GM19023 (cell line): Measurements from ENCODE around the gene NKX1-2.

Experiments
- ATAC-seq: cut with Tn5 transposase; IDR thresholded peaks from one replicate; pipeline ENCODE4 v1.9.1; 2021; ENCODE audit warnings: mild to moderate bottlenecking, moderate library complexity; ENCODE audit not compliant: unreplicated experiment

Gene NKX1-2

GRCh38 chr10:124418726-124419501, 30.9 kb downstream of the NKX1-2 start, which contains the start of gene OAT:
Gene OAT, minus strand, starts transcription at chr10:124418923. Its CDS starts 6,752 bp downstream, at chr10:124412171.
- peak; percentile 95 for ATAC-seq

GRCh38 chr10:124417895-124418725, 31.7 kb downstream of the NKX1-2 start:
- peak; percentile 27 for ATAC-seq

GRCh38 chr10:124416733-124417132, 33.1 kb downstream of the NKX1-2 start:
- no peak for ATAC-seq

GRCh38 chr10:124415210-124415609, 34.6 kb downstream of the NKX1-2 start:
- ATAC-seq: no peak

- ATAC-seq: no peak
These were observed 35.8 kb downstream of the NKX1-2 start for GRCh38 chr10:124414076-124414475.

GRCh38 chr10:124409696-124410095, 40.1 kb downstream of the NKX1-2 start:
- no peak for ATAC-seq

- ATAC-seq: no peak
These were observed 41.5 kb downstream of the NKX1-2 start for GRCh38 chr10:124408357-124408756.

- no peak for ATAC-seq
These were observed 42.4 kb downstream of the NKX1-2 start for GRCh38 chr10:124407456-124407855.

- peak; percentile 73 for ATAC-seq
These were observed 46.3 kb downstream of the NKX1-2 start for GRCh38 chr10:124403548-124403947.

- no peak for ATAC-seq
These were observed 47.6 kb downstream of the NKX1-2 start for GRCh38 chr10:124402273-124402672.

- no peak for ATAC-seq
These were observed 48.2 kb downstream of the NKX1-2 start for GRCh38 chr10:124401633-124402032.
